ENCODE measurements around the gene RIOK2. TPM values are rescaled to one million over a fixed set of nuclear protein-coding genes. Genes with fewer than 3 reads are reported as not detected.

Gene RIOK2
- total RNA-seq, 4 donors from 2014 or later = 7.4 to 19.5 (median 15.3) TPM

GRCh38 chr5:97171703-97172102 is 11.3 kb downstream of the RIOK2 start:
- H3K27ac ChIP-seq = no peak overlapping the region
- H3K4me3 ChIP-seq = no peak overlapping the region
- TF ChIP-seq POLR2A (IDR thresholded peaks at IDR 0.05) (no peak), CTCF (IDR thresholded peaks at IDR 0.05) (no peak)
- H3K9me3 ChIP-seq = no peaks in the 10 kb centered on the region
- H3K4me1 ChIP-seq = no peaks in the 10 kb centered on the region
- WGBS, 2 donors = 75 to 91% methylated on average over 3 of the region's 3 CpGs
- H3K36me3 ChIP-seq = peaks cover 0 to 100% (median 22%) of the 10 kb centered on the region in 3 donors
- intact Hi-C loops (cut with DNase I) = no loop called here
- H3K27me3 ChIP-seq = no peaks in the 10 kb centered on the region
- DNase-seq = no peak

GRCh38 chr5:97167435-97167834 is 15.6 kb downstream of the RIOK2 start:
- 63 to 68% methylated on average over 6 of the region's 6 CpGs for WGBS, 2 donors
- TF ChIP-seq CTCF (IDR thresholded peaks at IDR 0.05) (no peak), POLR2A (IDR thresholded peaks at IDR 0.05) (no peak)
- H3K4me3 ChIP-seq = no peak overlapping the region
- H3K4me1 ChIP-seq = no peaks in the 10 kb centered on the region
- no peaks in the 10 kb centered on the region for H3K27me3 ChIP-seq
- no peak for DNase-seq
- intact Hi-C loops (cut with DNase I) = loop anchor here (10.0 kb wide), 1 partner anchor 413 kb away; no protein-coding TSS in a partner anchor
- peaks cover 0 to 97% (median 16%) of the 10 kb centered on the region in 3 donors for H3K36me3 ChIP-seq
- no peaks in the 10 kb centered on the region for H3K9me3 ChIP-seq
- H3K27ac ChIP-seq = no peak overlapping the region

- WGBS, 2 donors = 0 to 36% methylated on average over 1 of the region's 1 CpG
- Histone ChIP-seq H3K36me3 (peaks cover 0 to 96% (median 13%) of the 10 kb centered on the region in 3 donors), H3K9me3 (no peaks in the 10 kb centered on the region), H3K4me3 (no peak overlapping the region), H3K27me3 (no peaks in the 10 kb centered on the region), H3K4me1 (no peaks in the 10 kb centered on the region), H3K27ac (no peak overlapping the region)
- TF ChIP-seq CTCF (IDR thresholded peaks at IDR 0.05) (no peak), POLR2A (IDR thresholded peaks at IDR 0.05) (no peak)
- intact Hi-C loops (cut with DNase I) = loop anchor here (10.0 kb wide), 1 partner anchor 411 kb away; no protein-coding TSS in a partner anchor
- no peak for DNase-seq
Measured at GRCh38 chr5:97165726-97166125, 17.3 kb downstream of the RIOK2 start.

- DNase-seq = no peak
- no peaks in the 10 kb centered on the region for H3K27me3 ChIP-seq
- no peaks in the 10 kb centered on the region for H3K9me3 ChIP-seq
- no peak overlapping the region for H3K27ac ChIP-seq
- no peaks in the 10 kb centered on the region for H3K4me1 ChIP-seq
- TF ChIP-seq CTCF (IDR thresholded peaks at IDR 0.05) = no peak
- TF ChIP-seq POLR2A (IDR thresholded peaks at IDR 0.05) = no peak
- peaks cover 0 to 96% (median 8%) of the 10 kb centered on the region in 3 donors for H3K36me3 ChIP-seq
- no peak overlapping the region for H3K4me3 ChIP-seq
- intact Hi-C loops (cut with DNase I) = loop anchor here (5.0 to 10.0 kb wide), 2 partner anchors 293 to 410 kb away; no protein-coding TSS in a partner anchor
Measured at GRCh38 chr5:97164846-97165245, 18.2 kb downstream of the RIOK2 start.

- intact Hi-C loops (cut with DNase I) = loop anchor here (5.0 to 10.0 kb wide), 2 partner anchors 292 to 409 kb away; no protein-coding TSS in a partner anchor
- no peak for DNase-seq
- Histone ChIP-seq H3K36me3 (peaks cover 0 to 94% (median 7%) of the 10 kb centered on the region in 3 donors), H3K27ac (no peak overlapping the region), H3K4me3 (no peak overlapping the region), H3K4me1 (no peaks in the 10 kb centered on the region), H3K27me3 (no peaks in the 10 kb centered on the region), H3K9me3 (no peaks in the 10 kb centered on the region)
- TF ChIP-seq POLR2A (IDR thresholded peaks at IDR 0.05) (no peak), CTCF (IDR thresholded peaks at IDR 0.05) (no peak)
- 91 to 100% methylated on average over 1 to 3 of the region's 5 CpGs for WGBS, 2 donors
Measured at GRCh38 chr5:97163790-97164285, 19.2 kb downstream of the RIOK2 start.

Measured in esophagus squamous epithelium (tissue), 5 donors.